NOMO-1 treated with dmso at 0.1 percent for 144 hours (cell line): ENCODE results near the gene CCDC152.

ENCODE experiments used
- DNase-seq: peaks from one replicate; lab custom pipeline; 2025; ENCODE audit not compliant: unreplicated experiment; lab: John Stamatoyannopoulos, UW

Gene CCDC152

DNA sequence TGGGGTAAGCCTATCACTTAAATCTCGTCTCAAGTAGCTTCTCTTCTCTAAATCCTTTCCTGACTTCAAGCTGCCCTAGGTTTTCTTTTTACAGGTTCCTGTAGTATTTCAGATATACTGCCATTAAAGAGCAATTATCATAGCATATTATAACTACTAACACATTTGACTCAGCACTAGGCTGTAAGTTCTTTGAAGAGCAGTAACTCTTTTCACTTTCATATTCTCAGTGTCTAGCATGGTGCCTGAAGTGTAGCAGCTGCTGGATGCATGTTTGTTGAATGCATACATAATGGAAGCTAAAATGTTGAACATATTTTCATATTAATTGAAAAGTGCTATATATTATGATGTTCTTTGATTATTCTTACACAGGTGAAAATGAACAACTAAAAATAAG lies 22.5 kb downstream of the CCDC152 start:
- no peak for DNase-seq

DNA sequence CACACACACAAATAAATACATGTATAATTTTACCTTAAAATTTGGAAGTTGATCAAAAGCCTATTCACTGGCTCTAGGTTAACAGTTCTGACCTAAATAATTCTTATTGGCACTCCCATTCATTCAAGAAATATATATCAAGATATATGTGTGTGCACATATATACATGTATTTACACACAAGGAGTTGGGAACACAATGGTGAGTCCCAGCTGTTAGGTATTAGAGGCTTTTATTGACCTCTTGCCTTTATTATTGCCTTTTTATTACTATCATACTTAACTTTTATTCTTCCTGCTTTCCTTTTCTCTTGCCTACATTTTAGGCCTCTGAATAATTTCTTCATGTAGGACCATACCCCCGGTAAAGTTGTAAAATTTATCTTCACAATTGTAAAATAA lies 25.0 kb downstream of the CCDC152 start:
- no peak for DNase-seq

DNA sequence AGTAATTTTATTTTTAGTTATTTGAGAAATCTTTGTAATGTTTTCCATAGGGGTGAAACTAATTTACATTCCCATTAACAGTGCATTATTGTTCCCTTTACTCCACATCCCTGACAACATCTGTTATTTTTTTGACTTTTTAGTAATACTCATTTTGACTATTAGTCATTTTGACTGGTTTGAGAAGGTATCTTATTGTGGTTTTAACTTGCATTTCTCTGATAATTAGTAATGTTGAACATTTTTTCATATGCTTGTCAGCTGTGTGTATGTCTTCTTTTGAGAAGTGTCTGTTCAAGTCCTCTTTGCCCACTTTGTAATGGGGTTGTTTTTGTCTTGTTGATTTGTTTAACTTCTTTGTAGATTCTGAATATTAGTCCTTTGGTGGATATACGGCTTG lies 27.5 kb downstream of the CCDC152 start:
- no peak for DNase-seq

DNA sequence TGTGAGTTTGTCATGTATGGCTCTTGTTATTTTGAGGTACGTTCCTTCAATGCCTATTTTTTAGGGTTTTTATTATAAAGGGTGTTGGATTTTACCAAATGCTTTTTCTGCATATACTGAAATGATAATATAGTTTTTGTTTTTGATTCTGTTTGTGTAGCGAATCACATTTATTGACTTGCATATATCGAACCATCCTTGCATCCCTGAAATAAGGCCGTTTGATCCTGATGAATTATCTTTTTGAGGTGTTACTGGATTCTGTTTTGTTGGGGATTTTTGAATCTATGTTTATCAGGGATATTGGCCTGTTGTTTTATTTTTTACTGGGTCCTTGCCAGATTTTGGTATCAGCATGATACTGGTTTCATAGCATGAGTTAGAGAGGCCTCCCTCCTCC lies 29.1 kb downstream of the CCDC152 start:
- no peak for DNase-seq

DNA sequence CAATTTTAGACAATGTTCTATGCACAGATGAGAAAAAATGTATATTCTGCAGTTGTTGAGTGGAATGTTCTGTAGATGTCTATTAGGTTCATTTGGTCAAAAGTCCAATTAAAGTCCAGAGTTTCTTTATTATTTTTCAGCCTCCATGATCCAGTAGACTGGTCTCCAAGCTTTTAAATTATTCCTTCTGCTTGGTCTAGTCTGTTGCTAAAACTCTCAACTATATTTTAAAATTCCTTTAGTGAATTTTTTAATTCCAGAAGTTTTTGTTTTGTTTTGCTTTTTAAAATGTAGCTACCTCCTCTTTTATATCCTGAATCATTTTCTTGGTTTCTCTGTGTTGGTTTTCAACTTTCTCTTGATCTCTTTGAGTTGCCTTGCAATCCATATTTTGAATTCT lies 30.5 kb downstream of the CCDC152 start:
- DNase-seq: no peak

DNA sequence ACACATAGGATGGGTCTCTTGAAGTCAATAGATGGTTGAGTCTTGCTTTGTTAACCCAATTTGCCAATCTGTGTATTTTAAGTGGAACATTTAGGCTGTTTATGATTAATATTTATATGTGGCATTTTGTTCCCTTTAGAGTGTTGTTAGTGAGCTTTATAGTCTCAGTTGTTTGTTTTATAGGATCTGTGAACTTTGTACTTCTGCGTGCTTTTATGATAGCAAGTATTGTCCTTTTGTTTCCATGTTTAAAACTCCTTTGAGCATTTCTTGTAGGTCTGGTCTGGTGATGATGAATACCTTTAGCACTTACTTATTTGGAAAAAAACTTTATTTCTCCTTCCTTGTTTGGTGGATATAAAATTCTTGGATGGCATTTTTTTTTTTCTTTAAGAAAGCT lies 31.2 kb downstream of the CCDC152 start:
- no peak for DNase-seq

DNA sequence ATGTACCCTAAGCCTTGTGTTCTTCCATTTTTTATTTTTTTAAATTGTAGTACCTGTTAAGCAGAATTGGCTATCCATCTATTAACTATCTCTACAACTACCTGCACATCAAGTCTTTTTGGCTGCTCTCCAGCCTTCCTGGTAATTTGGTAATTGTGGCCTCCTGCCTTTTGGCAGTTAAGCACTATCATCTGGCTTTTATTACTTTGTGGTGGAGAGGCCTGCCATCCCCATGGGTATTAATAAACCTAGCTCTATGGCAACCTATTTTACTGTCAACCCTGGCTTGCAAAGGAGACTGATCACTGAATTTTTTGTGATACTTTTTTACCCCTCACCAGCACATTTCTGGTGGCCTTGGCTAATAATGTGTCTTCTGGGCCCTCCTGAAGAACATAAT lies 34.5 kb downstream of the CCDC152 start:
- no peak for DNase-seq

DNA sequence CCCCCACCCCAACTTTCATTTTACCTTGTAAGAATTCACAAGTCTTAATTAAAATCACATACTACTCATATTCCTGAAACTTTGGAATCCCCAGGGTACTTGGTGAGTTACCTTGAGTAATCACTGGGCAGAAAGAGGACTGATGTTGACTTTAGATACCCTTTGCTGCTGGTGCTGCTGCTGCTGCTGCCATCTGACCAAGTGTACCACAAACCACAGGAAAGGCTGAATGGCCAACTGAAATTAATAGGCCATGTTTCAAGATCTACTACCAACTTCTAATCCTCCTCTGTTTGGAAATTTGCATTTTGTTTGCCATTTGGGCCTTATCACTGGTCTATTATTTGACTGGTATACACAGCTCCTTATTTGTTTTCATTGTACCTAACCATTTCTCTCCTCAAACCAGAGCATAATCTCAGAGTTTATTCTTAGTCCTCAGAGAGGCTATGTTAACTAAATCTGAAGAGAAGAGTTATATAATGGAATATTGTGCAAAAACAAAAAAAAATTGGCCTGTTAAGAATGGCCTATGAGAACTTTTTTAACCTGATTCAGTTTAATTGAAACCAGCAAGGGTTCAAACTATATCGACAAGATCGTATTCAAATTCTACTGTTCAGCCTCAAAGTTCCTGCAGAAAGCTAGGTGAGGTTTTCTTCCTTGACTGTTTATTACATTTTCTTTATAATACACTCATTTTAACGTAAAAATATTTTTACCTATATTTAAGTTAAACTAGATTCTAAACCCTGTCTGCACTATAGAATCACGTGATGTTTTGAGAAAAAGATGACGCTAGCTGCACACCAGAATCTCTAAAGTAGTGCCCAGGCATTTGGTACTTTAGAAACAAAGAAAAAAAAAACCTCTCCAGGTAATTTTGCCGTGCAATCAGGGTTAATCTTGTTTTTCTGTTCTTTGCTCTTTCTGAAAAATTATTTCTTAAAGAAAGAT lies 41.9 kb downstream of the CCDC152 start:
- no peak for DNase-seq

DNA sequence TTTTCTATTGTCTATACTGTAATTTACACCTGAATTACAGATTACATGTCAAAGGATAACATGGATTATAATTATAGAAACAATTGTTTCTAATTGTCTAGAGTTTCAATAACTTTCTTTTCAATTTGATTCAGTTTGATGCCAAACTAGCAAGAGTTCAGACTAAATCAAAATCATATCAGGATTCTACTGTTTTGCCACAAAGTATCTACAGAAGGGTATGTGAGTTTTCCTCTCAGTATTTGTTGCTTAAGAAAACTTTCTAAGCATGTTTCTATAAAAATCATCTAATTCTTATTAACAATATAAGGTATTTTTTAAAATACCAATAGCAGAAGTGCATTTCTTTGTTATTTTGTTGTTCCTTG lies 42.6 kb downstream of the CCDC152 start:
- DNase-seq: no peak

DNA sequence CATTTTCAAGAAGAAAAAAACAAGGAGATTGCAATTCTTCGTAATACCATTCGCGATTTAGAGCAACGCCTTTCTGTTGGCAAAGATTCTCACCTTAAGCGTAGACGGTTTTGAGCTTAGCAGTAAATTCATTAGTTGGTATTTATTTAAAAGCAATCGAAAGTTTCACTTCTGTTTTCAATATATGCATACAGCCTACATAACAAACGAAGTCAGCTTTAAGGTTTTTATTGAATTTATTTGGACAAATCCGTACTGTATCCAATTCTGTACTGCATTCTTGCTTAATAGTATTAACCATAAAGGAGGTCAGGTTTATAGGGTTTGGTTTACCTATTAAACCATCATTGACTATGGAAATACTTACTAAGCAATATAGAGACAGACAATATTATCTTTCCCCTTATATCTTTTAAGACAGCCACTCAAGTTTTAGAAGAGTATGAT lies 43.1 kb downstream of the CCDC152 start:
- no peak for DNase-seq

DNA sequence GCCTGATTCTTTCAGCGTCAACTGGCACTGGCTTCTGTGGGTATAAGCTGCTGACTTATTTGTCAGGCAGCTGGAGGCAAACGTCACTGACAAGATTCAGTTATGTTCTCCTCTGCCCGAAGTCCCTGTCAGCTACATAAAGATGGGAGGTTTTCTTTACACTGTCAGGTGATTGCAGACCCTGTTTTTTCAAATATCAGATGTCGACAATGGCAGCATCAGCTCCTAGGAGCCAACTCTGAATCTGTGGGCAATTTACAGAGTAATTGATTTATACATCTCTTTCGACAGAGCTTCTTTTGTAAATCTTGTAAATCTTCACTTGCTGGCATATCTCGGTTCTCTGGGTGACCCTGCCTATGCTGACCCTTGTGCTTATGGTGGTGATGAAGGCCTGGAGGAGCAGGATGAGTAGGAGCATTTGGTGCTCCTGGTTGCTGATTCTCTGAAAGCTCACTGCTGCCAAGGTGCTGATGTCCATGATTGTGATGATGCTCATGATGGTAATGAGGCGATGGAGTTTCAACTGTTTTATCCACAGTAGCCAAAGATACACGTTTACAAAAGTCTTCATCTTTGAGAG lies 44.2 kb downstream of the CCDC152 start:
- DNase-seq: no peak

DNA sequence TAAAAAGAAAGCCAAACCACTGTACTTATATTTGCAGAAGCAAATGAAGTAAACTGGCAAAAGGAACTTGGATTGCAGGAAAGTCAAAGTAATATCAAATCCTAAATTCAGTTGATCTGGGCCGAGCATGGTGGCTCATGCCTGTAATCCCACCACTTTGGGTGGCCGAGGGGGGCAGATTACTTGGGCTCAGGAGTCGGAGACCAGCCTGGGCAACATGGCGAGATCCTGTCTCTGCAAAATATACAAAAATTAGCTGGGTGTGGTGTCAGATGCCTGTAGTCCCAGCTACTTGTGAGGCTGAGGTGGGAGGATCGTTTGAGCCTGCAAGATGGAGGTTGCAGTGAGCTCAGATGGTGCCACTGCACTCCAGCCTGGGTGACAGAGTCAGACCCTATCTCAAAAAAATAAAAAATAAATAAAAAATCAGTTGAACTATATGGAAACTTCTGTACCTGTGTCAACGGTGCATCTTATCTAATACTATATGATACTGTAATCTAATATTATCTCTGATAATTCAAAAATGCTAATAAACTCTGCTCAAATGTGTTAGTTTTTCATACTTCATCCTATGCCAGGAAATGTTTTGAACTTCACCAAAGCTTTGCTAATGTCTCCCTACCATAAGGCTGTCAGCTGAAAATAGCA lies 45.0 kb downstream of the CCDC152 start:
- DNase-seq: no peak

DNA sequence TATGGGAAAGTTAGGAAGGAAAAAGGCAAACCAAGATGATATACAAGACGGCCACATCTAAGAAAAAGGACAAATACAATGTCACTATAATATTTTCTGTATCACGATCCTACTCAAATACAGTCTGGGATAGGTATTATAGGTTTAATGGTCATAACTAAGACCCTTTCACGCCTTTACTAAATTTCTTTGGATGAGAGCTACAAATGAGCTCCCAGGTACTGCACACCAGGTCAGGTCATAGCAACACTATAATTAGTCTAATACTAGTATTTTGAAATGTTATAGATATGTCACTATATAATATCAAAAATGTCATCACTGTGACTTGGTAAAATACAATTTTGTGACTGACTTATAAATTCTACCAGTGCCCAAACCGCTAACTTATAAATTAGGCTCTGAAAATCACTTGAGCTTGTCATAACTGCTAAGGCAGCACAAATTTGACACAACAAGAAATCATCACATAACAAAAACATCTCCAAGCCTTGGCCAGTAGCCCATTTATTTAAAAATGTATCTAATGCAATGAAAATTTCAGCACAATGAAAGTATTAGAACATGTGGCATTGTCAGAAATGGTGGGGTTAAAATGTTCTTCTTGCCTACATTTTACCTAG lies 48.2 kb downstream of the CCDC152 start:
- no peak for DNase-seq

DNA sequence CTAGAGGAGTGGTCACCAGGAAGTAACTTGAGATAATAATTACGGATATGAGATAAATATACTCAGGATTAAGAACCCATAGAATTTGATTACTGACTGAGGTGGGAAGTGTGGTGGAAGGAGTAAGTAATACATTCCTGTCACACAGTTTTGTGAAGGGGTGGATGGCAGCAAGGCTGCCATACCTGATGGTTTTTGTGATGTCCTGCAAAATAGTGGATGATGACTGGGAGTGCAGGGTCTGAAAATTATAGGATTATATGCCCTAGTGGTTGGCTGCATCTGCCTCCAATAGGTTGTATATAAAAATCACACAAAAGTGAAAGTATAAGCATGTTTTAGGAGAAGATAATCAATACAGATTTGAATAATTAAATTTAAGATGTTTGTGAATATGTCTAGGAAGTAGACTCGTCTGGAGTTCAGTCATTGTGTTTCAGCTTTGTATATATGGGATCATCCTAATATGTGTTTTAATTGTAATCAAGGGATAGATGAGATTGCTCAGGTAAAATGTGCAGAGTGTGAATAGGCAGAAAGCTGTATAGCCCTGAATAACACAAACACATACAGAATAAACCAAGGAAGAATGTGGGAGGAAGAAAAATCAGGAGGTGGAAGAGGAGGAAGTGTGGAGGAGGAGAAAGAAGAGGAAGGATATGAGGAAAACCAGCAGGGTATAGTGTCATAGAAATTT lies 49.5 kb downstream of the CCDC152 start:
- DNase-seq: no peak

DNA sequence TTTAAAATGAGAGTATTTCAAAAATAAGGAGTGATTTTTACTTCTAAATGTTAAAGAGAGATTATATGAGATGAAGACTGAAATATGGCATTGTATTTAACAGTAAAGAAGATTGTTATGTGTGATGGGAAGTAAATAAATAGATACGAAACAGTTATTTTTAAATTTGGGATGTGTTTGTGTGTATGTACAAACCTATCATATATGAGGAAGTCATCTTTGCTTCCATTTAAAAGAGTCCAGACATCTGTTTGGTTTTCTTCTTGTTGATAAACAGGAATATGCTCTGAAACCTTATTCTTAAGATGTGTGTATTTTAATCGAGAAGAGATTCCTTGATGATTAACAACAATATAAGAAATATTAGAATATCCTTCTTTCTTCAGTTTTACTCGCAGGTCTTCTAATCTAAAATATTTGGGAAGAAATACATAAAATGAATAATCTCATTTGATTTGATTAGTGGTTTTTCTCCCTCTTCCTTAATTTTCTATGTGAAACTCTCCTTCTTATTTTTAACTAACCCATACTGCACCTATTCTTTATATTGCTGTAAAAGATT lies 50.2 kb downstream of the CCDC152 start:
- no peak for DNase-seq

DNA sequence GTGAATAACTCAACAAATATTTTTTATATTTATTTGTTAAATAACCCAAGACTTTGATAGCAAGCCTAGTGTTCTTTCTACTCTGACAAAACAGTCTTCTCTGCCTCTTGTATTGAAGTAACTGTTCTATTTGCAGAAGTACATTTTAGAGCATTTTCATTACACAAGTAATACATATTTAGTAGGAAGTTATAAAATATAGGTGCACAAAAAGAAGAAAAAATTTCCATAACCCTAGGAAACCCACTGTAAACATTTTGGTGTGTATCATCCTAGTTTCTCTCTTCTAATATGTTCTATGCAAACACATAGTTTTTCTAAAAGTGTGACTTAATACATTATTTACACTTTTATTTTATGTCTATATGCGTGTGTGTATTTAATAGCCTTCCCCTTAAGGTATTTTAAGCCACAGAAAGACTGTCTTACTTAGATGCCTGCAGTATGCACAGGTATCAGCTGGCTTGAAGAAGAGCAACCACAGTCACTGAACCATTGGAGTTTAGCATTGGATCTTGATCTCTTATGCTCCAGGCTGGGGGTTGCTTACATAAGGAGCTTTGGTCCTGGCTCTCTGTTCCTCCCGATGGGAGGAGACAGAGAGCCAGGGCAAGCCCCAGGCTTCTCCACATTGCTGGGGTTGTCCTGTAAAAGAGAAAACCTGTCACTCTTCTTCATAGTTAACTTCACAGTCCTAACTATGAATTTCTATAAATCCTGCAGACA lies 51.3 kb downstream of the CCDC152 start:
- no peak for DNase-seq

DNA sequence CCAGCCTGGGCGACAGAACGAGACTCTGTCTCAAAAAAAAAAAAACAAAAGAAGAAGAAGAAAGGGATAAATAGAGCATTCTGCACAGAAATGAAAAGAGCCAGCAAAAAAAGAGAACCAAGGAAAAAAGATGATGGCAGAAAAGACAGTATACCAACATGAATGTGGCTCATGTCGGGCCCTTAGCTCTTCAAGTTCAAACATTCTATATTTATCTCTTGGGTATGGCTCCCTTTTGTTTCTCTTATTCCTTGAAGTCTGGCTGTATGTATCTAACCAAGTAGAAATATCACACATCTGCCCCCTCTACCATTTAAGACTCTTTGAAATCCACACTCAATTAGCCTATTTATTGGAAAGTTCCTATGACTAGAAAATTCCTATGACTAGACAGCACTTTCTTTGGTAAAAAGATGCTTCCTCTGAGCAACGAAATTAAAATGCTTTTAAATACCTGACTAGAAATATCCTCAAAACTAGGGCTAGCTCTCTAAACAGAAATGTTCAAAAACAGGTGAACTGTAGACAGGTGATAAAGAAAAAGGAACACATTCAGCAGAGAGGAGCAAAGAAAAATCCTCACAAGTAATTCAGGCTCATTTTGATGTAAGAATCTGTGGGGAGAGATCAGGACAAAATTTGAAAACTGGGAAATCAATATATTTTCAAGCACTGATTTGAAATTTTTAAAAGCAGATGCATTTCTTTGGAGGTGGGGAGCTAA lies 52.4 kb downstream of the CCDC152 start:
- DNase-seq: no peak

DNA sequence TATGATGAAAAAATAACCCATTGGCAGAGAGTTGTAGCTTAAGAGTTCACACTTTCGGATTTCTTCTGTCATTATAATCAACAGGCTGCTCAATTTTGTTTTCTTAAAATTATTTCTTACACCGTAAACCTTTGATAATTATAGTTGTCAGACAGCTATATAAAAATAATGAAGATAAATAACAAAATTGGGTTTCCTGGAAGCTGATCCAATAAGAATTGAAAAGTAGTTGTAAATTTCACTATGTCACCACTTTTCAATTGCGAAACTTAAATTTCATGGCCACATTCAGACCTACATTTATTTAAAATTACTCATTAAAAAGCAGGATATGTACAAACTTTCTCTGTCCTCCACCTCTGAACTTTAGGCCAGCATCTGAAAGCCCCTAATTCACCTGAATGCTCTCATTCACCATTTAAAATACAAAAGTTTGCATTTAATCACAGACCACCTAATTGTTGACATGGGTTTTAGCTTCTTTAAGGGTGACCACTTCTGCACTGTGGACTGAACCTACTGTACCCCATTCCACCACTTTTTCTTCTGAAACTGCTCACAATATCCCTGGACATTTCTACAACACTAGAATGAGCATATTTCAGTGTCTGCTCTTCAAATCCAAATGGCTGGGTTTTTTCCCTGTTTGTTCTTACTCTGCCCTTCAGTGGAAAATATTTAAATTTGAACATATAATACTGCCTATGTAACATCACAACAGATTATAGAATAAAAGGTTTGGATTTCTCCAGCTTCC lies 54.4 kb downstream of the CCDC152 start:
- DNase-seq: no peak
